ENCODE data around the gene PLA2G10.
"Not testable (repeated sequence)": the region's sequence is repeated elsewhere in the genome, so short reads cannot be mapped to it uniquely, and the experiment has no call there.

GRCh38 chr16:14702672-14703071 is 8.6 kb upstream of the PLA2G10 start:
- not testable (repeated sequence) for TF ChIP-seq CTCF, POLR2A (IDR thresholded peaks at IDR 0.05)
